Measurements from ENCODE around the gene FAM149A.
A peak's percentile ranks its signal among the peaks of the same experiment; 100 is the strongest.

Gene FAM149A

GRCh38 chr4:186166852-186167512 is 62.5 kb downstream of the FAM149A start:
- no peak overlapping the region for H3K9ac ChIP-seq (ENCODE audit: low read length)
- no peak overlapping the region for H3K4me3 ChIP-seq (ENCODE audit: low read depth in 1 of 2, low read length in 2 of 2)
- H3K36me3 ChIP-seq (ENCODE audit: insufficient read depth, low read length): no peaks in the 10 kb centered on the region
- H3K4me1 ChIP-seq (ENCODE audit: insufficient read depth, low read length): no peaks in the 10 kb centered on the region
- no peak overlapping the region for H3K27ac ChIP-seq (ENCODE audit: low read depth, low read length)
- no peaks in the 10 kb centered on the region for H3K9me3 ChIP-seq (ENCODE audit: low read length)
- no peaks in the 10 kb centered on the region for H3K27me3 ChIP-seq (ENCODE audit: control insufficient read depth in 1 of 2, insufficient read depth in 2 of 2, low read length in 2 of 2)

GRCh38 chr4:186167605-186168004 is 63.1 kb downstream of the FAM149A start:
- H3K27me3 ChIP-seq (ENCODE audit: control insufficient read depth in 1 of 2, insufficient read depth in 2 of 2, low read length in 2 of 2): no peaks in the 10 kb centered on the region
- no peak overlapping the region for H3K27ac ChIP-seq (ENCODE audit: low read depth, low read length)
- no peak overlapping the region for H3K4me3 ChIP-seq (ENCODE audit: low read depth in 1 of 2, low read length in 2 of 2)
- H3K9ac ChIP-seq (ENCODE audit: low read length): no peak overlapping the region
- no peaks in the 10 kb centered on the region for H3K4me1 ChIP-seq (ENCODE audit: insufficient read depth, low read length)
- no peaks in the 10 kb centered on the region for H3K36me3 ChIP-seq (ENCODE audit: insufficient read depth, low read length)
- H3K9me3 ChIP-seq (ENCODE audit: low read length): no peaks in the 10 kb centered on the region

GRCh38 chr4:186168750-186169149 is 64.2 kb downstream of the FAM149A start:
- no peak overlapping the region for H3K9ac ChIP-seq (ENCODE audit: low read length)
- no peak overlapping the region for H3K27ac ChIP-seq (ENCODE audit: low read depth, low read length)
- H3K9me3 ChIP-seq (ENCODE audit: low read length): no peaks in the 10 kb centered on the region
- H3K27me3 ChIP-seq (ENCODE audit: control insufficient read depth in 1 of 2, insufficient read depth in 2 of 2, low read length in 2 of 2): no peaks in the 10 kb centered on the region
- no peaks in the 10 kb centered on the region for H3K4me1 ChIP-seq (ENCODE audit: insufficient read depth, low read length)
- H3K4me3 ChIP-seq (ENCODE audit: low read depth in 1 of 2, low read length in 2 of 2): no peak overlapping the region
- no peaks in the 10 kb centered on the region for H3K36me3 ChIP-seq (ENCODE audit: insufficient read depth, low read length)

DNA sequence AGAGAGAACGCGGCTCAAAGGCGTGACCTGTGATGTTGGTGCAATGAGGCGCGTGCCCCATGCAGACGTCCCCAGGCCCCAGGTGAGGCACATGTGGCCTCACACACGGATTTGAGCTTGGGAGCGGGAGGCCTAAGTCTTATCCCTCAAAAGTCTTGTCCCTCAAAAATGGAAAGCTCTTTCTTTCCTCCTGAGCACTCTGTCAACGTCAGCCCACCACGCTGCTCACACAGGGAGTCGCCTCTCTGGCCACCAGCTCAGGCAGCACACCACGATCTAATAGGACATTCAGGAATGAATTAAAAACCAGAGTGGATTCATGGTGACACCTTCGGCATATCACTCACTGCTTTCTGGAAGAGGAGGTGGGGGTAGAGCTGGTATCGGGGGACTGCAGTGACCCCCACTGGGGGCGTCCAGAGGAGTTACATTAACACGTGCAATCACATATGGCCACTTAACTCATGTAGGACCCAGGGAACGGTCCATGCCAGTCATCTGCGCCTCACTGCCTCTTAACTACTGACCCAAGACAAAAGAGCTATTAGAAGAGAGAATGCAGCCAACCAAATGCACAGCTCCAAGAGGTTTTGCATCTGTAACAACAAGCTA is 64.9 kb downstream of the FAM149A start:
- Histone ChIP-seq H3K27ac (ENCODE audit: low read depth, low read length) (no peak overlapping the region), H3K36me3 (ENCODE audit: insufficient read depth, low read length) (no peaks in the 10 kb centered on the region), H3K9ac (ENCODE audit: low read length) (no peak overlapping the region), H3K4me1 (ENCODE audit: insufficient read depth, low read length) (no peaks in the 10 kb centered on the region), H3K4me3 (ENCODE audit: low read depth in 1 of 2, low read length in 2 of 2) (no peak overlapping the region), H3K9me3 (ENCODE audit: low read length) (no peaks in the 10 kb centered on the region), H3K27me3 (ENCODE audit: control insufficient read depth in 1 of 2, insufficient read depth in 2 of 2, low read length in 2 of 2) (no peaks in the 10 kb centered on the region)

GRCh38 chr4:186169945-186170802 is 65.7 kb downstream of the FAM149A start:
- Histone ChIP-seq H3K27ac (ENCODE audit: low read depth, low read length) (no peak overlapping the region), H3K9me3 (ENCODE audit: low read length) (no peaks in the 10 kb centered on the region), H3K9ac (ENCODE audit: low read length) (no peak overlapping the region), H3K4me3 (ENCODE audit: low read depth in 1 of 2, low read length in 2 of 2) (no peak overlapping the region), H3K36me3 (ENCODE audit: insufficient read depth, low read length) (no peaks in the 10 kb centered on the region), H3K4me1 (ENCODE audit: insufficient read depth, low read length) (no peaks in the 10 kb centered on the region), H3K27me3 (ENCODE audit: control insufficient read depth in 1 of 2, insufficient read depth in 2 of 2, low read length in 2 of 2) (no peaks in the 10 kb centered on the region)

GRCh38 chr4:186170966-186171365 is 66.5 kb downstream of the FAM149A start:
- Histone ChIP-seq H3K4me3 (ENCODE audit: low read depth in 1 of 2, low read length in 2 of 2) (no peak overlapping the region), H3K9ac (ENCODE audit: low read length) (no peak overlapping the region), H3K27me3 (ENCODE audit: control insufficient read depth in 1 of 2, insufficient read depth in 2 of 2, low read length in 2 of 2) (no peaks in the 10 kb centered on the region), H3K36me3 (ENCODE audit: insufficient read depth, low read length) (no peaks in the 10 kb centered on the region), H3K9me3 (ENCODE audit: low read length) (no peaks in the 10 kb centered on the region), H3K27ac (ENCODE audit: low read depth, low read length) (no peak overlapping the region), H3K4me1 (ENCODE audit: insufficient read depth, low read length) (no peaks in the 10 kb centered on the region)

- Histone ChIP-seq H3K4me1 (ENCODE audit: insufficient read depth, low read length) (no peaks in the 10 kb centered on the region), H3K4me3 (ENCODE audit: low read depth in 1 of 2, low read length in 2 of 2) (no peak overlapping the region), H3K36me3 (ENCODE audit: insufficient read depth, low read length) (no peaks in the 10 kb centered on the region), H3K9me3 (ENCODE audit: low read length) (no peaks in the 10 kb centered on the region), H3K27me3 (ENCODE audit: control insufficient read depth in 1 of 2, insufficient read depth in 2 of 2, low read length in 2 of 2) (no peaks in the 10 kb centered on the region), H3K9ac (ENCODE audit: low read length) (no peak overlapping the region), H3K27ac (ENCODE audit: low read depth, low read length) (no peak overlapping the region)
These were observed 68.0 kb downstream of the FAM149A start for GRCh38 chr4:186172546-186172945.

DNA sequence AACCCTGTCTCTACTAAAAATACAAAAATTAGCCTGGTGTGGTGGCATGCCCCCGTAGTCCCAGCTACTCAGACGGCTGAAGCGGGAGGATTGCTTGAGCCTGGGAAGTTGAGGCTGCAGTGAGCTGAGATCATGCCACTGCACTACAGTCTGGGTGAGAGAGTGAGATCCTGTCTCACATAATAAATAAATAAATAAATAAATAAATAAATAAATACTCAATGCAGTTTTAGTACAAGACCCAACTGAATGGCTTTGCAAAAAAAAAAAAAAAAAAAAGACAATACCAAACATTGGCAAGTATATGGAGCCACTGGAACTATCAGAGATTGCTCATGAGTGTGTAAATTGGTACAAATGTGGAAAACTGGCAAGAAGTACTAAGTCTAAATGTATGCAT is 83.6 kb downstream of the FAM149A start:
- H3K27ac ChIP-seq (ENCODE audit: low read depth, low read length): no peak overlapping the region
- H3K9me3 ChIP-seq (ENCODE audit: low read length): no peaks in the 10 kb centered on the region
- no peak overlapping the region for H3K9ac ChIP-seq (ENCODE audit: low read length)
- H3K4me3 ChIP-seq (ENCODE audit: low read depth in 1 of 2, low read length in 2 of 2): no peak overlapping the region
- H3K36me3 ChIP-seq (ENCODE audit: insufficient read depth, low read length): no peaks in the 10 kb centered on the region
- H3K27me3 ChIP-seq (ENCODE audit: control insufficient read depth in 1 of 2, insufficient read depth in 2 of 2, low read length in 2 of 2): no peaks in the 10 kb centered on the region
- H3K4me1 ChIP-seq (ENCODE audit: insufficient read depth, low read length): peaks cover 22% of the 10 kb centered on the region

DNA sequence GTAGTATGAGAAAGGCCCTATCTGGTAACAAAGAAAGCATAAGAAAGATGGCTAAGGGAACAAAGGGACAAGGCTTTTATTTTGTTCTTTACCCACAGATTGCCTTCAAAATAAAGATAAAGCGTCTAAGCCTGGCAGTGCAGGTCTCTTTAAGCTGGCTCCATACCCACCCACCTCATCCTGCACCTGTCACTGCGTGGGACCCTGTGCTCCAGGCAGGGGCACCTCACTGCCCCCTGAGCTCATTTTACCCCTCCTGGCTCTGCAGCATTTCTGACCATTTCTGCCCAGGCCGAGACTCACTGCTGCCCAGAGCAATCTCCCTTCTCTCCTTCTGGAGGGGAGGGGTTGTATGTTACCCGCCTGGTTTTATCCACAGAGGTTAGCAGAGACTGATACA is 85.2 kb downstream of the FAM149A start:
- peaks cover 10% of the 10 kb centered on the region for H3K36me3 ChIP-seq (ENCODE audit: insufficient read depth, low read length)
- peak overlapping the region; percentile 96 for H3K27ac ChIP-seq (ENCODE audit: low read depth, low read length)
- H3K9ac ChIP-seq (ENCODE audit: low read length): peak overlapping the region; percentile 89
- peak overlapping the region in 1 of 2 donors; percentile 89 for H3K4me3 ChIP-seq (ENCODE audit: low read depth in 1 of 2, low read length in 2 of 2)
- H3K4me1 ChIP-seq (ENCODE audit: insufficient read depth, low read length): peaks cover 36% of the 10 kb centered on the region
- H3K27me3 ChIP-seq (ENCODE audit: control insufficient read depth in 1 of 2, insufficient read depth in 2 of 2, low read length in 2 of 2): no peaks in the 10 kb centered on the region
- no peaks in the 10 kb centered on the region for H3K9me3 ChIP-seq (ENCODE audit: low read length)

- Histone ChIP-seq H3K27ac (ENCODE audit: low read depth, low read length) (peak overlapping the region; percentile 96), H3K27me3 (ENCODE audit: control insufficient read depth in 1 of 2, insufficient read depth in 2 of 2, low read length in 2 of 2) (no peaks in the 10 kb centered on the region), H3K4me3 (ENCODE audit: low read depth in 1 of 2, low read length in 2 of 2) (peak overlapping the region; percentile 86 to 89), H3K36me3 (ENCODE audit: insufficient read depth, low read length) (peaks cover 19% of the 10 kb centered on the region), H3K9me3 (ENCODE audit: low read length) (no peaks in the 10 kb centered on the region), H3K4me1 (ENCODE audit: insufficient read depth, low read length) (peaks cover 36% of the 10 kb centered on the region), H3K9ac (ENCODE audit: low read length) (peak overlapping the region; percentile 89)
These were observed 86.2 kb downstream of the FAM149A start for GRCh38 chr4:186190581-186191199.
